HEK293T (cell line): ENCODE data around the gene USE1.

Experiments used
- ARNT ChIP-seq: fragments of 450-650 bp; IDR thresholded peaks from 2 replicates; pipeline ENCODE4 v1.6.1; 2017; ENCODE audit warnings: mild to moderate bottlenecking
- BHLHE40 ChIP-seq: fragments of 450-650 bp; IDR thresholded peaks from 2 replicates; pipeline ENCODE4 v1.6.1; 2016; ENCODE audit warnings: mild to moderate bottlenecking, moderate library complexity, borderline replicate concordance
- CTBP1 ChIP-seq: fragments of 450-650 bp; IDR thresholded peaks from 2 replicates; pipeline ENCODE4 v1.6.1; 2016; ENCODE audit warnings: borderline replicate concordance
- ELF4 ChIP-seq: fragments of 450-650 bp; IDR thresholded peaks from 2 replicates; pipeline ENCODE4 v1.6.1; 2017; ENCODE audit warnings: antibody characterized with exemption
- FOXM1 ChIP-seq: fragments of 450-650 bp; IDR thresholded peaks from 2 replicates; pipeline ENCODE4 v1.6.1; 2017; ENCODE audit warnings: mild to moderate bottlenecking, borderline replicate concordance
- NFRKB ChIP-seq: fragments of 450-650 bp; IDR thresholded peaks from 2 replicates; pipeline ENCODE4 v1.6.1; 2016; ENCODE audit warnings: mild to moderate bottlenecking, moderate library complexity
- PKNOX1 ChIP-seq: fragments of 450-650 bp; IDR thresholded peaks from 2 replicates; pipeline ENCODE4 v1.6.1; 2016
- SP1 ChIP-seq: fragments of 450-650 bp; IDR thresholded peaks from 2 replicates; pipeline ENCODE4 v1.6.1; 2017
- SUZ12 ChIP-seq: fragments of 450-650 bp; IDR thresholded peaks from 2 replicates; pipeline ENCODE4 v1.6.1; 2016; ENCODE audit warnings: mild to moderate bottlenecking
- TARDBP ChIP-seq: fragments of 450-650 bp; IDR thresholded peaks from 2 replicates; pipeline ENCODE4 v1.6.1; 2016

GRCh38 chr19:17234911-17235299 lies 19.7 kb downstream of the USE1 start:
- TF ChIP-seq NFRKB (no peak), PKNOX1 (no peak), ARNT (no peak), FOXM1 (no peak), BHLHE40 (no peak), TARDBP (no peak), SP1 (no peak), SUZ12 (no peak), CTBP1 (no peak), ELF4 (no peak)
